ENCODE data around the gene DEFB132.

DNA sequence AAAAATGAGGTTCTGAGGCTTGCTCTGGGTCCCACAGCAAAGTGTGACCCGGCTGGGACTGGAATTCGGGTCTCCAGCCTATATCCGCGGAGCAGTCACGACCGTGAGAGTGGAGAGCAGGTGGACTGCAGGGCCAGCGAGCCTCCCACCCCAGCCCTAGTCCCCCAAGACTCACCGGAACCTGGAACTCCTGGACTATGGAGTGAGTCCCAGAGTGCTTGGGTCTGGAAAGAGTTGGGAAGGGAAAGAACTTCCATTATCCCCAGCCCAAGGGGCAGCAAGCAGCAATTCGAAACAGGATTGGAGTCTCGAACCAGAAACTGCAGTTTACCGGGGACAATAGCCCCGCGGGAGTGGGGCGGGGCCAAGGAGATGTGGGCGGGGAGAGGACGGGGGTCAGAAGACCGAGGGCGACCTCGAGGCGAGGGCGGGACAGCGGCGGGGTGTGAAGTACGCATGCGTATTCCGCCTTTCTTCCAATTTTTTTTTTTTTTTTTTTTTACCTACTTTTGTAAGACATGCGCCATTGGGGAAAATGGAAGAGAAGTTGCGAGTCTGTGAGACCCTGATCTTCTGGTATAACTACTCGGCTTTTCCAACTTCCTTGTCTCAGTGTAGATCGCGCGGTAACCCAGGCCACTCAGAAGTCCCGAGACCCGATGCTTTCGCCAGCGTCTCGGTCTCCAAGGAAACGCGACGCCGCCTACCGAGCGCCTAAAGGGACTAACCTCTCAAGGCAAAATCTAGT is 32.7 kb downstream of the DEFB132 start, which contains the start of gene C20orf96:
- TF ChIP-seq, protein P1, sequence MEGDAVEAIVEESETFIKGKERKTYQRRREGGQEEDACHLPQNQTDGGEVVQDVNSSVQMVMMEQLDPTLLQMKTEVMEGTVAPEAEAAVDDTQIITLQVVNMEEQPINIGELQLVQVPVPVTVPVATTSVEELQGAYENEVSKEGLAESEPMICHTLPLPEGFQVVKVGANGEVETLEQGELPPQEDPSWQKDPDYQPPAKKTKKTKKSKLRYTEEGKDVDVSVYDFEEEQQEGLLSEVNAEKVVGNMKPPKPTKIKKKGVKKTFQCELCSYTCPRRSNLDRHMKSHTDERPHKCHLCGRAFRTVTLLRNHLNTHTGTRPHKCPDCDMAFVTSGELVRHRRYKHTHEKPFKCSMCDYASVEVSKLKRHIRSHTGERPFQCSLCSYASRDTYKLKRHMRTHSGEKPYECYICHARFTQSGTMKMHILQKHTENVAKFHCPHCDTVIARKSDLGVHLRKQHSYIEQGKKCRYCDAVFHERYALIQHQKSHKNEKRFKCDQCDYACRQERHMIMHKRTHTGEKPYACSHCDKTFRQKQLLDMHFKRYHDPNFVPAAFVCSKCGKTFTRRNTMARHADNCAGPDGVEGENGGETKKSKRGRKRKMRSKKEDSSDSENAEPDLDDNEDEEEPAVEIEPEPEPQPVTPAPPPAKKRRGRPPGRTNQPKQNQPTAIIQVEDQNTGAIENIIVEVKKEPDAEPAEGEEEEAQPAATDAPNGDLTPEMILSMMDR (IDR thresholded peaks at IDR 0.05): peak in 4 of 6 experiments; percentile 45 to 55 (median 50)
- no peak for TF ChIP-seq POLR2A (IDR thresholded peaks at IDR 0.05)

Data from esophagus squamous epithelium (tissue), 4 donors.